GM19397 (cell line): ENCODE results near the gene HOXC4.

Source experiments
- ATAC-seq: cut with Tn5 transposase; IDR thresholded peaks from one replicate; pipeline ENCODE4 v1.9.1; 2021; ENCODE audit warnings: mild to moderate bottlenecking, moderate library complexity; ENCODE audit not compliant: unreplicated experiment

Gene HOXC4

GRCh38 chr12:54015018-54015931 is 38.4 kb upstream of the HOXC4 start:
- no peak for ATAC-seq

- no peak for ATAC-seq
These were observed 37.6 kb upstream of the HOXC4 start for GRCh38 chr12:54016051-54016450.

- ATAC-seq = no peak
These were observed 37.1 kb upstream of the HOXC4 start for GRCh38 chr12:54016478-54016964.

GRCh38 chr12:54017027-54017788 is 36.4 kb upstream of the HOXC4 start:
- ATAC-seq = peak; percentile 7

- peak; percentile 71 for ATAC-seq
These were observed 35.7 kb upstream of the HOXC4 start for GRCh38 chr12:54017878-54018467.

- ATAC-seq = no peak
These were observed 35.1 kb upstream of the HOXC4 start for GRCh38 chr12:54018468-54018984.

GRCh38 chr12:54019091-54019811 is 34.4 kb upstream of the HOXC4 start:
- no peak for ATAC-seq

GRCh38 chr12:54019924-54020590 is 33.6 kb upstream of the HOXC4 start:
- ATAC-seq = no peak

- no peak for ATAC-seq
These were observed 32.8 kb upstream of the HOXC4 start for GRCh38 chr12:54020591-54021405.

- ATAC-seq = no peak
These were observed 32.1 kb upstream of the HOXC4 start for GRCh38 chr12:54021432-54022013.

- no peak for ATAC-seq
These were observed 30.4 kb upstream of the HOXC4 start for GRCh38 chr12:54022960-54023884.

GRCh38 chr12:54024127-54024526 is 29.5 kb upstream of the HOXC4 start:
- no peak for ATAC-seq

- no peak for ATAC-seq
These were observed 28.9 kb upstream of the HOXC4 start for GRCh38 chr12:54024581-54025305.

- no peak for ATAC-seq
These were observed 27.9 kb upstream of the HOXC4 start for GRCh38 chr12:54025499-54026405.

- ATAC-seq = no peak
These were observed 26.8 kb upstream of the HOXC4 start for GRCh38 chr12:54026640-54027441.
